ENCODE results near the gene TAGLN2.

DNA sequence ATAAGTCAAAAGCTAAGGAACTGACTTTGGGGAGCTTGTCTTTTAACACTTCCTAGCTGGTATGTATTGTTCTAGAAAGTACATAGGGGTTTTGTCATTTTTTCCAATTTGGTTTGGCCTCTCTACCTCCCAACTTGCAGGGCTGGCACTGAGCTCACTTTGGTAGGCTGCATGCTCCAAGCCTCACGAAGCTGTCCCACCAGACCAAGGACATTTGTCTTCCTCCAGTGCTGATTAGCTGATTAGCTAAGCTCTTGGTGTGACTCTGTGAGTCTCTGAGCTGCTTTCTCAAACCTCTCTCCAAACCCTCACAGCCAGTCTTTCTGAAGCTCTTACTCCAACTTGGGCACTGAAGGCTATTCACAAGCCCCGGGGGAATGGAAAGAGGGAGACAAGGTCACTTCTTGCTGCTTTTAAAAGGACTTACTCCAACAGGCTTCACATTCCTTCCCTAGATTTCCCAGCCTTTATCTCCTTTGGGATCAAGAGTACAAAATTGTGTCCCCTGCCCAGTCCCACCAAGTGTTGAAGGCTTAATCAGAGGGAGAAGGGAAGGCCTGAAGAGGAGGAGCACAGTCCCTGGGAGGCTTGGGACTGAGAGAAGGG is 24.4 kb downstream of the TAGLN2 start:
- TF ChIP-seq CBX3 (IDR thresholded peaks at IDR 0.05; ENCODE audit: borderline replicate concordance in 1 of 2, low read length in 2 of 2) (no peak), CEBPB (tag; IDR thresholded peaks at IDR 0.05) (no peak), CREM (IDR thresholded peaks at IDR 0.05; ENCODE audit: low read depth) (no peak), ZNF778 (CRISPR knock-in tag; IDR thresholded peaks at IDR 0.05) (no peak), POLR2A (conservative IDR thresholded peaks at IDR 0.05) (no peak), ZNF311 (CRISPR knock-in tag; IDR thresholded peaks at IDR 0.05) (no peak), ZSCAN29 (IDR thresholded peaks at IDR 0.05) (no peak), SMARCA4 (IDR thresholded peaks at IDR 0.05) (no peak), STAG1 (CRISPR knock-in tag; IDR thresholded peaks at IDR 0.05; ENCODE audit: borderline replicate concordance) (no peak)
- TF ChIP-seq, protein P1, sequence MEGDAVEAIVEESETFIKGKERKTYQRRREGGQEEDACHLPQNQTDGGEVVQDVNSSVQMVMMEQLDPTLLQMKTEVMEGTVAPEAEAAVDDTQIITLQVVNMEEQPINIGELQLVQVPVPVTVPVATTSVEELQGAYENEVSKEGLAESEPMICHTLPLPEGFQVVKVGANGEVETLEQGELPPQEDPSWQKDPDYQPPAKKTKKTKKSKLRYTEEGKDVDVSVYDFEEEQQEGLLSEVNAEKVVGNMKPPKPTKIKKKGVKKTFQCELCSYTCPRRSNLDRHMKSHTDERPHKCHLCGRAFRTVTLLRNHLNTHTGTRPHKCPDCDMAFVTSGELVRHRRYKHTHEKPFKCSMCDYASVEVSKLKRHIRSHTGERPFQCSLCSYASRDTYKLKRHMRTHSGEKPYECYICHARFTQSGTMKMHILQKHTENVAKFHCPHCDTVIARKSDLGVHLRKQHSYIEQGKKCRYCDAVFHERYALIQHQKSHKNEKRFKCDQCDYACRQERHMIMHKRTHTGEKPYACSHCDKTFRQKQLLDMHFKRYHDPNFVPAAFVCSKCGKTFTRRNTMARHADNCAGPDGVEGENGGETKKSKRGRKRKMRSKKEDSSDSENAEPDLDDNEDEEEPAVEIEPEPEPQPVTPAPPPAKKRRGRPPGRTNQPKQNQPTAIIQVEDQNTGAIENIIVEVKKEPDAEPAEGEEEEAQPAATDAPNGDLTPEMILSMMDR (IDR thresholded peaks at IDR 0.05 in 2 of 3, conservative IDR thresholded peaks at IDR 0.05 in 1 of 3; ENCODE audit: insufficient read depth in 2 of 3, low read depth in 1 of 3, low read length in 3 of 3): no peak
- TF ChIP-seq, protein P2, sequence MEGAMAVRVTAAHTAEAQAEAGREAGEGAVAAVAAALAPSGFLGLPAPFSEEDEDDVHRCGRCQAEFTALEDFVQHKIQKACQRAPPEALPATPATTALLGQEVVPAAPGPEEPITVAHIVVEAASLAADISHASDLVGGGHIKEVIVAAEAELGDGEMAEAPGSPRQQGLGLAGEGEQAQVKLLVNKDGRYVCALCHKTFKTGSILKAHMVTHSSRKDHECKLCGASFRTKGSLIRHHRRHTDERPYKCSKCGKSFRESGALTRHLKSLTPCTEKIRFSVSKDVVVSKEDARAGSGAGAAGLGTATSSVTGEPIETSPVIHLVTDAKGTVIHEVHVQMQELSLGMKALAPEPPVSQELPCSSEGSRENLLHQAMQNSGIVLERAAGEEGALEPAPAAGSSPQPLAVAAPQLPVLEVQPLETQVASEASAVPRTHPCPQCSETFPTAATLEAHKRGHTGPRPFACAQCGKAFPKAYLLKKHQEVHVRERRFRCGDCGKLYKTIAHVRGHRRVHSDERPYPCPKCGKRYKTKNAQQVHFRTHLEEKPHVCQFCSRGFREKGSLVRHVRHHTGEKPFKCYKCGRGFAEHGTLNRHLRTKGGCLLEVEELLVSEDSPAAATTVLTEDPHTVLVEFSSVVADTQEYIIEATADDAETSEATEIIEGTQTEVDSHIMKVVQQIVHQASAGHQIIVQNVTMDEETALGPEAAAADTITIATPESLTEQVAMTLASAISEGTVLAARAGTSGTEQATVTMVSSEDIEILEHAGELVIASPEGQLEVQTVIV (CRISPR knock-in tag; IDR thresholded peaks at IDR 0.05; ENCODE audit: borderline replicate concordance): no peak
- TF ChIP-seq, protein P3, sequence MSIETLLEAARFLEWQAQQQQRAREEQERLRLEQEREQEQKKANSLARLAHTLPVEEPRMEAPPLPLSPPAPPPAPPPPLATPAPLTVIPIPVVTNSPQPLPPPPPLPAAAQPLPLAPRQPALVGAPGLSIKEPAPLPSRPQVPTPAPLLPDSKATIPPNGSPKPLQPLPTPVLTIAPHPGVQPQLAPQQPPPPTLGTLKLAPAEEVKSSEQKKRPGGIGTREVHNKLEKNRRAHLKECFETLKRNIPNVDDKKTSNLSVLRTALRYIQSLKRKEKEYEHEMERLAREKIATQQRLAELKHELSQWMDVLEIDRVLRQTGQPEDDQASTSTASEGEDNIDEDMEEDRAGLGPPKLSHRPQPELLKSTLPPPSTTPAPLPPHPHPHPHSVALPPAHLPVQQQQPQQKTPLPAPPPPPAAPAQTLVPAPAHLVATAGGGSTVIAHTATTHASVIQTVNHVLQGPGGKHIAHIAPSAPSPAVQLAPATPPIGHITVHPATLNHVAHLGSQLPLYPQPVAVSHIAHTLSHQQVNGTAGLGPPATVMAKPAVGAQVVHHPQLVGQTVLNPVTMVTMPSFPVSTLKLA (conservative IDR thresholded peaks at IDR 0.05): no peak
